Common myeloid progenitor, CD34-positive (primary cell): ENCODE data around the gene TARBP2.

Source experiments
- CTCF ChIA-PET: fragments of 350-600 bp; sonication (Branson Sonifier 250); formaldehyde crosslinking; loops from one replicate; lab custom pipeline; 2021; ENCODE audit warnings: antibody characterized with exemption; lab: Charles Lee
- POLR2A ChIA-PET: fragments of 350-600 bp; sonication (Branson Sonifier 250); formaldehyde crosslinking; loops from one replicate; lab custom pipeline; 2021; ENCODE audit warnings: antibody characterized with exemption; lab: Charles Lee
- DNase-seq, 3 donors: peaks; one replicate each; pipeline versions ENCODE4 v3.0.0 to v3.0.0-alpha.2; 2013
- H3K27ac ChIP-seq, 2 experiments: 1 replicate in 1 of 2; 2 replicates in 1 of 2; pipeline ENCODE4 v1.7.0; 2013; ENCODE audit warnings: inconsistent platforms in 2 of 2, low read length in 2 of 2, mild to moderate bottlenecking in 2 of 2, low read depth in 1 of 2, moderate library complexity in 1 of 2; ENCODE audit not compliant: severe bottlenecking in 2 of 2, insufficient read depth in 1 of 2, poor library complexity in 1 of 2
- H3K27me3 ChIP-seq, 5 experiments: replicated peaks in 2 of 5; 1 replicate in 3 of 5; 2 replicates in 2 of 5; pipeline versions ENCODE4 v1.6.1 to v1.7.0; 2013; ENCODE audit warnings: low read length in 4 of 5, mild to moderate bottlenecking in 2 of 5, moderate library complexity in 2 of 5, inconsistent platforms in 1 of 5; ENCODE audit not compliant: insufficient read depth in 5 of 5, control insufficient read depth in 4 of 5
- H3K36me3 ChIP-seq, 4 experiments: 1 replicate in 2 of 4; 2 replicates in 2 of 4; pipeline versions ENCODE4 v1.6.1 to v1.7.0; 2013; ENCODE audit warnings: low read length in 3 of 4, control low read depth in 1 of 4, mild to moderate bottlenecking in 1 of 4; ENCODE audit not compliant: control insufficient read depth in 4 of 4, insufficient read depth in 4 of 4
- H3K4me1 ChIP-seq, 4 experiments: 1 replicate in 3 of 4; 2 replicates in 1 of 4; pipeline versions ENCODE4 v1.6.1 to v1.7.1; 2013; ENCODE audit warnings: low read length in 3 of 4, mild to moderate bottlenecking in 3 of 4, control low read depth in 1 of 4, inconsistent platforms in 1 of 4, moderate library complexity in 1 of 4; ENCODE audit not compliant: control insufficient read depth in 4 of 4, insufficient read depth in 4 of 4; ENCODE audit errors: control extremely low read depth in 1 of 4
- H3K4me3 ChIP-seq, 7 experiments: 1 replicate in 4 of 7; 2 replicates in 3 of 7; pipeline versions ENCODE4 v1.5.1 to v1.7.0; 2013; ENCODE audit warnings: mild to moderate bottlenecking in 7 of 7, low read length in 6 of 7, moderate library complexity in 6 of 7, inconsistent platforms in 2 of 7, low read depth in 2 of 7, control low read depth in 1 of 7; ENCODE audit not compliant: insufficient read depth in 4 of 7, control insufficient read depth in 1 of 7; ENCODE audit errors: extremely low read depth in 1 of 7
- H3K9me3 ChIP-seq, 5 experiments: 1 replicate in 4 of 5; 2 replicates in 1 of 5; pipeline versions ENCODE4 v1.6.1 to v1.7.1; 2013; ENCODE audit warnings: low read length in 4 of 5, mild to moderate bottlenecking in 2 of 5, inconsistent platforms in 1 of 5, low read depth in 1 of 5, moderate library complexity in 1 of 5; ENCODE audit not compliant: control insufficient read depth in 4 of 5, insufficient read depth in 2 of 5; ENCODE audit errors: control extremely low read depth in 1 of 5
- WGBS: methylation state at CpG from one replicate; pipeline ENCODE4 v1.1.5; 2013; ENCODE audit not compliant: insufficient coverage; 5-methylcytosine and 5-hydroxymethylcytosine counted together

Gene TARBP2

DNA sequence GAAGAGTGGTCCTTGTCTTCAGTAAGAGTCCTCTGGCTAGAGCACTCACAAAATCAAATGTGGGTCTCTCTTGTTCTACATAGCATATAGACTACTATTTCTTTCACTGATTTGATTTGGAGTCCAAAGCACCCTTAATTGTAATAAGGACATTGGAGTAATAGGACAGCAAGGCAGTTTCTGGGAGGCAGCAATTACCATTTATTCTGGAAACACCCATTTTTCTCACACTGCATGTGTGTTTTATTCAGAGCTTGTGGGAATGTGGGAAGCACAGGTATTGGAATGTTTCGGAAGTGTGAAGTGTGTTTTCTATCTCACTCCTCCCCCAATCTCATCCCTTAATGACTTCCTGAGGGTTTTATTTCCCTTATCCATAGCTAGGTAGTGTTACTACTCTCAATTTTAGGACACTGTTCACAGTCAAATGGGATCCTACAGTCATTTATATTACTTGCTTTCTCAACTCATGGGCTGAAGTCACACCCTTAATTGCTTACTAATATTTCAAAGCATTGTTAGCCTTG lies 29.0 kb upstream of the TARBP2 start:
- Histone ChIP-seq H3K9me3 (no peaks in the 10 kb centered on the region), H3K4me3 (no peak overlapping the region), H3K27me3 (no peaks in the 10 kb centered on the region), H3K27ac (no peak overlapping the region), H3K36me3 (peaks cover 58 to 97% (median 87%) of the 10 kb centered on the region in 4 experiments), H3K4me1 (no peaks in the 10 kb centered on the region)
- CTCF ChIA-PET = interaction anchor here (1.3 to 8.9 kb wide), 4 partner anchors 11 to 120 kb away, joined by 5 to 130 read pairs (median 16); partner anchors contain the start of gene NPFF
- POLR2A ChIA-PET = interaction anchor here (4.6 kb wide), 1 partner anchor 10 kb away, joined by 20 read pairs; no protein-coding TSS in a partner anchor
- no peak for DNase-seq
- no CpG with 5 or more reads among the region's 1 CpG for WGBS

DNA sequence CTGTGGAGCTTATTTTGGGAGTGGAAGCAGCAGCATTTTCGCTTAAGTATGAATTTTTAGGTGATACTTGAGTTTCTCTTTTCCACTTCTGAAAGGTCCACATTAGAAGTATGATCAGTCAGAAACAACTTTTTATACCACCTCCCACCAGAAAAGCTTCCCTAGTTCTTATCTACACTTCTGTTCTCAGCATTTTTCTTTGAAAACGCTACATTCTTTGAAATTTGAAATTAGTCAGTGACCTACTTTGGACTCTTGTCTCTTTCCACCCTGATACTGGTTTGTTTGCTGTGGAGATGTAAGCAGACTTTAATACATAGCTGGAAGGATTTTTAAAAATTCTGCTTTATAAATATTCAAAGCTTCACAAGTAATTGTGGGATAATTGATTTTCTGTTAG lies 27.0 kb upstream of the TARBP2 start:
- WGBS = no CpG with 5 or more reads among the region's 2 CpGs
- no peaks in the 10 kb centered on the region for H3K4me1 ChIP-seq
- DNase-seq = no peak
- H3K9me3 ChIP-seq = no peaks in the 10 kb centered on the region
- H3K4me3 ChIP-seq = no peak overlapping the region
- ChIA-PET CTCF (interaction anchor here (0.7 to 8.9 kb wide), 10 partner anchors 9 to 153 kb away, joined by 3 to 130 read pairs (median 8); partner anchors contain the start of genes AAAS and NPFF), POLR2A (interaction anchor here (1.5 to 4.6 kb wide), 2 partner anchors 8 to 35 kb away, joined by 6 to 20 read pairs; no protein-coding TSS in a partner anchor)
- no peak overlapping the region for H3K27ac ChIP-seq
- peaks cover 60 to 95% (median 81%) of the 10 kb centered on the region in 4 experiments for H3K36me3 ChIP-seq
- no peaks in the 10 kb centered on the region for H3K27me3 ChIP-seq

DNA sequence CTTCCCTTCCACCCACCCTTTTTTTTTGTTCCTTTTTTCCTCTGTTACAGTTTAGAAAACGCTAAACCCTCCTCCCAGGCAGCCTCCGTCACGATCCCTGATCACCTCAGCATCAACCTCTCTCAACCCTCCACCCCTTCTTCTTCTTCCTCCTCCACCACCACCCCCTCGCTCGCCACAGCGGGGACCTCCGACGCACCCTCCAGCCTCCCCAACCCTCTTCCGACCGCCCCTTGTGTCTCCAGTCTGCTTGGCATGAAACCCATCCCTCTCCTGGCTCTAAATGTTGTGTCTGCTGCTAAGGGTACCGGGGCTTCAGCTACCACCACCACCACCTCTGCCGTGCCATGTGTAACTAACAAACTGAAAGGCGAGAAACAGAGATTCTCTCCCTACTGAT lies 26.3 kb upstream of the TARBP2 start:
- POLR2A ChIA-PET = interaction anchor here (0.6 to 1.5 kb wide), 3 partner anchors 19 to 34 kb away, joined by 3 to 6 read pairs (median 3); no protein-coding TSS in a partner anchor
- Histone ChIP-seq H3K9me3 (no peaks in the 10 kb centered on the region), H3K36me3 (peaks cover 58 to 95% (median 78%) of the 10 kb centered on the region in 4 experiments), H3K4me3 (no peak overlapping the region), H3K27me3 (no peaks in the 10 kb centered on the region), H3K4me1 (no peaks in the 10 kb centered on the region), H3K27ac (no peak overlapping the region)
- CTCF ChIA-PET = interaction anchor here (0.7 to 8.9 kb wide), 13 partner anchors 8 to 154 kb away, joined by 3 to 130 read pairs (median 5); partner anchors contain the start of genes AAAS and NPFF
- DNase-seq = no peak
- 94% methylated on average over 13 of the region's 13 CpGs for WGBS

DNA sequence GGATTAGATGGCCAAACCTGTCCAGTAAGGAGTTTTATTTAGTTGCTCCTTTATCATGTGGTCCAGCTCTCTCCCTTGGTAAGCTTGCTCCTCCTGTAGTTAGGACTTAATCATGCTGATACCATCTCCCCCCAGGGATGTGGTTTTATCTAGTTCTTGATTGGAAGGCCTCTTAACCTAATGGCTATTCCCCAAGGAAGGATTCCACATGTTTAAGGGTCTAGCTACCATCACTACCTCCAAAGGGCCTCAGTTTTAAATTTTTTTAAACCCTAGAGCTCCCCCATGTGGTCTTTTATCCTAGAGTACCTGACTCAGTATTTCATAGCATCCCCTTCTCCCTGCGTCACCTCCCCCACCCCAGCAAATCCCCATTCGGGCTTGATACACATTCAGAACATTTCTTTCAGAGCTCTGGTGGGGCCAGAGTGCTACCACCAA lies 24.3 kb upstream of the TARBP2 start:
- DNase-seq = peak in 2 of 3 donors; percentile 43 to 51
- ChIA-PET CTCF (interaction anchor here (1.0 to 8.9 kb wide), 15 partner anchors 9 to 179 kb away, joined by 3 to 130 read pairs (median 9); partner anchors contain the start of genes NPFF and TARBP2), POLR2A (interaction anchor here (0.6 to 1.3 kb wide), 4 partner anchors 12 to 23 kb away, joined by 3 to 6 read pairs (median 4); no protein-coding TSS in a partner anchor)
- WGBS = 100% methylated on average over 1 of the region's 2 CpGs
- Histone ChIP-seq H3K4me1 (no peaks in the 10 kb centered on the region), H3K36me3 (peaks cover 50 to 96% (median 73%) of the 10 kb centered on the region in 4 experiments), H3K4me3 (no peak overlapping the region), H3K27me3 (no peaks in the 10 kb centered on the region), H3K27ac (no peak overlapping the region), H3K9me3 (no peaks in the 10 kb centered on the region)

DNA sequence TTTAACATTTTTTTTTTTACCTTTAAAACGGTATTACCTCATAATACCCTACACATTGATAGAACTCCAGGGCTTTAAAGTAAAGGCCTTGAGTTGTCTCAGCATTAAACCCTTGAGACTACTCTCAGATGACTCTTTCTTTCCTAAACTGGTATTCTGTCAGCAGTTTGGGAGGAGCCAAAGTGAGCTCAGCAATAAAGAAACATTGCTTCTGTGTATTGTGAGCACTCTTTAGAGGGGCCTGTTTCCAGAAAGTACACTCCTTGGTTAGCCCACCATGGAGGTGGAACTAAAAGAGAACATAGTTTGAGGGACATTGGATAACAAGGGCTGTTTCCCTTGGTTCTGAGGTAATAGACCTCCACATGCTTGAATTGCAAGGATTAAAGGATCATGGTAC lies 22.2 kb upstream of the TARBP2 start:
- no peak overlapping the region for H3K27ac ChIP-seq

DNA sequence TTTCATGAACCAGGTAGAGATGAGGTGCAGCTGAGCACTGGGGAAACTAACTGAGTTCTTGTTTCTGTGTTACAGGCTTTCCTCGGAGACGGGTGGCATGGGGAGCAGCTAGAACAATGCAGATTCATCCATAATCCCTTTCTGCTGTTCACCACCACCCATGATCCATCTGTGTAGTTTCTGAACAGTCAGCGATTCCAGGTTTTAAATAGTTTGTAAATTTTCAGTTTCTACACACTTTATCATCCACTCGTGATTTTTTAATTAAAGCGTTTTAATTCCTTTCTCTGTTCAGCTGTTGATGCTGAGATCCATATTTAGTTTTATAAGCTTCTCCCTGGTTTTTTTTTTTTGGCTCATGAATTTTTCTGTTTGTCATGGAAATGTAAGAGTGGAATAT lies 21.8 kb upstream of the TARBP2 start:
- Histone ChIP-seq H3K27me3 (no peaks in the 10 kb centered on the region), H3K4me3 (no peak overlapping the region), H3K27ac (no peak overlapping the region), H3K9me3 (no peaks in the 10 kb centered on the region), H3K36me3 (peaks cover 35 to 96% (median 68%) of the 10 kb centered on the region in 4 experiments), H3K4me1 (no peaks in the 10 kb centered on the region)
- CTCF ChIA-PET = interaction anchor here (1.2 to 8.9 kb wide), 5 partner anchors 10 to 134 kb away, joined by 3 to 130 read pairs (median 4); partner anchors contain the start of gene NPFF
- DNase-seq = no peak
- WGBS = 95% methylated on average over 3 of the region's 5 CpGs
- POLR2A ChIA-PET = interaction anchor here (1.0 to 1.3 kb wide), 2 partner anchors 11 to 22 kb away, joined by 3 to 4 read pairs; partner anchors contain the start of gene TARBP2

More for the DNA sequence above, 22.2 kb upstream of the TARBP2 start:
- no peak for DNase-seq
- ChIA-PET POLR2A (interaction anchor here (1.0 kb wide), 1 partner anchor 12 kb away, joined by 4 read pairs; no protein-coding TSS in a partner anchor), CTCF (interaction anchor here (1.1 to 8.9 kb wide), 6 partner anchors 11 to 134 kb away, joined by 3 to 130 read pairs (median 5); partner anchors contain the start of gene NPFF)
- Histone ChIP-seq H3K9me3 (no peaks in the 10 kb centered on the region), H3K27me3 (no peaks in the 10 kb centered on the region), H3K4me1 (no peaks in the 10 kb centered on the region), H3K36me3 (peaks cover 39 to 96% (median 69%) of the 10 kb centered on the region in 4 experiments), H3K4me3 (no peak overlapping the region)
- 88% methylated on average over 1 of the region's 1 CpG for WGBS
